ENCODE data around the gene ECE1.
"Not testable (repeated sequence)": the region's sequence is repeated elsewhere in the genome, so short reads cannot be mapped to it uniquely, and the experiment has no call there.

ECE1 gene

DNA sequence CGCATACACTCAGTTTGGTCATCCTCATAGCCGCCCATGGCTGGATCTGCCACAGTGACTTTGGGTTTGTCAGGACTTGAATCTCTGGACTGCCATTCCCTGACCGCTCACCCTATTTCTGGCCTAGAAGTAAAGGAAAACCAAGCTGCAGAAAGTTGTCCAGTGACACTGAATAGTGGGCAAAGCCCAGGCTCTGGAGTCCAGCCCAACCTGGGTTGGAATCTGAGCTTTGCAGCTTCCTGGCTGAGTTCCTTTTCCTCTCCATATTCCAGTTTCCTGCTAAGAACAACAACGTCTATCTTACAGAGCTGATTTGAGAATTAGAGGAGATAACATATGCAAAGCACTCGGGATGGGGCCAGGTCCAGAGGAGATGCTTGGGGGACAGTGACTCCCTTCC lies 98.0 kb downstream of the ECE1 start:
- TF ChIP-seq, protein P1, sequence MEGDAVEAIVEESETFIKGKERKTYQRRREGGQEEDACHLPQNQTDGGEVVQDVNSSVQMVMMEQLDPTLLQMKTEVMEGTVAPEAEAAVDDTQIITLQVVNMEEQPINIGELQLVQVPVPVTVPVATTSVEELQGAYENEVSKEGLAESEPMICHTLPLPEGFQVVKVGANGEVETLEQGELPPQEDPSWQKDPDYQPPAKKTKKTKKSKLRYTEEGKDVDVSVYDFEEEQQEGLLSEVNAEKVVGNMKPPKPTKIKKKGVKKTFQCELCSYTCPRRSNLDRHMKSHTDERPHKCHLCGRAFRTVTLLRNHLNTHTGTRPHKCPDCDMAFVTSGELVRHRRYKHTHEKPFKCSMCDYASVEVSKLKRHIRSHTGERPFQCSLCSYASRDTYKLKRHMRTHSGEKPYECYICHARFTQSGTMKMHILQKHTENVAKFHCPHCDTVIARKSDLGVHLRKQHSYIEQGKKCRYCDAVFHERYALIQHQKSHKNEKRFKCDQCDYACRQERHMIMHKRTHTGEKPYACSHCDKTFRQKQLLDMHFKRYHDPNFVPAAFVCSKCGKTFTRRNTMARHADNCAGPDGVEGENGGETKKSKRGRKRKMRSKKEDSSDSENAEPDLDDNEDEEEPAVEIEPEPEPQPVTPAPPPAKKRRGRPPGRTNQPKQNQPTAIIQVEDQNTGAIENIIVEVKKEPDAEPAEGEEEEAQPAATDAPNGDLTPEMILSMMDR (IDR thresholded peaks at IDR 0.05; ENCODE audit: low read depth, low read length): no peak
- H3K4me3 ChIP-seq (replicated peaks in 1 of 2; ENCODE audit: low read depth in 2 of 2, low read length in 2 of 2): no peak overlapping the region
- DNase-seq (ENCODE audit: low read depth in 2 of 2): peak in 1 of 2 donors; percentile 50

DNA sequence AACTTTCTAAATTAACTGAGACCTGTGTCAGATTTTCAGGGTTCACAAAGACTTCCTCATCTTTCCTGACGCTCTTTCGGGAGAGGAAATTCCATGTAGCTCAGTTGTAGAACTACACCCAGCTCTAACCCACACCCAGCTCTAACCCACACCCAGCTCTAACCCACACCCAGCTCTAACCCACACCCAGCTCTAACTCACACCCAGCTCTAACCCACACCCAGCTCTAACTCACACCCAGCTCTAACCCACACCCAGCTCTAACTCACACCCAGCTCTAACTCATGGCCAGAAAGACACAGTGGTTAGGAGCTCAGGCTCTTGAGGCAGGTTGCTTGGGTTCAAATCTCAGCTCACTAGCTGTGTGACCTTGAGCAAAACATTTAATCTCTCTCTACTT lies 99.5 kb downstream of the ECE1 start:
- not testable (repeated sequence) for H3K4me3 ChIP-seq (replicated peaks in 1 of 2; ENCODE audit: low read depth in 2 of 2, low read length in 2 of 2); DNase-seq (ENCODE audit: low read depth in 2 of 2)

DNA sequence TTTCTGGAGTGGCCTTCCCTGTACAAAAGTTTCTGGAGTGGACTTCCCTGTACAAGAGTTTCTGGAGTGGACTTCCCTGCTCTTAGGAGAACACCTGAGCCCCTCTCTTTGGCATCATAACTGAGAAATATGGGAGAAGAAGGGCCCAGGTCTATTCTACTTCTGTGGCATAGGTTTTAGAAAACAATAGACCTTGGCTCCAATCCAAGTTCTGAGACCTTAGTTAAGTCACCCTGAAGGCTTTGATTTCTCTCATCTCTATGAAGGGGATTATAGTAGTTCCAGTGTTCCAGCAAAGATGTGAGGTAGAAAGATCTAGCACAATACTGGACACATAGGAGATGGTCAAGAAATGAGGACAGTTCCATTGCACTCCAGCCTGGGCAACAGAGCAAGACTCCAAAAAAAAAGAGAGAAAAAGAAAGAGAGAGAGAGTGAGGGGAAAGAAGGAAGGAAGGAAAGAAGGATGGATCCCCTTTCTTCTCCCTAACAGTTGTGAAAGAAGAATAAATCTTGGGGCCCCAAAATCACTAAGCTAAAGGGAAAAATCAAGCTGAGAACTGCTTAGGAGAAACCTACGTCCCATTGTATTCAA lies 100.3 kb downstream of the ECE1 start:
- no peak for DNase-seq (ENCODE audit: low read depth in 2 of 2)
- H3K4me3 ChIP-seq (replicated peaks in 1 of 2; ENCODE audit: low read depth in 2 of 2, low read length in 2 of 2): no peak overlapping the region
- TF ChIP-seq, protein P1 (IDR thresholded peaks at IDR 0.05; ENCODE audit: low read depth, low read length): no peak

DNA sequence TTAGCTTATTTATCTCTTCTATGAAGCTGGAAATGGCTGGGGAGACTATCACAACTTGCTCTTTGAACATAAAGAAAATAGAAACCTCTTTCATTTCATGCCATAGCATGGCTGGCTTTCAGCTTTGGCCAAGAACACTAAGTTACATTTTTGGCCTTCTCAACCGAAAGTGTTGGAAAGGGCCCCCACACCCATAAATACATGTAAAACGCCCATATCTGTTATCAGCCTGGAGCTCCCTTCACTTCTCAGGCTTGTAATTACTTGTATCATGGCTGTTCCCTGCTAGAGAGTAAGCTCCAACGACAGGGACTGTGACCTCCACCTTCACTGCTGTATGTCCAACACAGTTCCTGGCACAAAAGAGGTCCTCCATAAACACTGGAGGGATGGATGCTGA lies 100.8 kb downstream of the ECE1 start:
- no peak for DNase-seq (ENCODE audit: low read depth in 2 of 2)
- H3K4me3 ChIP-seq (replicated peaks in 1 of 2; ENCODE audit: low read depth in 2 of 2, low read length in 2 of 2): no peak overlapping the region
- TF ChIP-seq, protein P1 (IDR thresholded peaks at IDR 0.05; ENCODE audit: low read depth, low read length): no peak

DNA sequence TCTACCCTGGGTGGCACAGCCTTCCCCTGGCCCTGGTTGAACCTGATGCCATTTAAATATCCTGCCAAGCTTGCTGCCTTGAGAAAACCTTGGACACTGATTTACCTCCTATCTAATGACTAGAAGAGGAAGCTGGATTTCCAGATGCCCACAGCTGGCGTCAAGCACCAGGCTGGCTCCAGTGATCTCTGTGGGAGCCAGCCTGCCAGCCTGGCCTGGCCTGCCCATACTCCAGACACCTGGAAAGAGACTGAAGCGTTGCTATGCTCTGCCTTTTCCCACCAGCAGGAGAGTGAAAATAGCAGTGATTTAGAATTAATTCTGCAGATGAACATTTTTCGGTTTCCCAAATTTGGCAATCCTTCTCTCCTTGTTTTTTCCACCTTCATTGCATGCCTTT lies 102.0 kb downstream of the ECE1 start:
- DNase-seq (ENCODE audit: low read depth in 2 of 2): no peak
- TF ChIP-seq, protein P1 (IDR thresholded peaks at IDR 0.05; ENCODE audit: low read depth, low read length): no peak
- H3K4me3 ChIP-seq (replicated peaks in 1 of 2; ENCODE audit: low read depth in 2 of 2, low read length in 2 of 2): no peak overlapping the region

DNA sequence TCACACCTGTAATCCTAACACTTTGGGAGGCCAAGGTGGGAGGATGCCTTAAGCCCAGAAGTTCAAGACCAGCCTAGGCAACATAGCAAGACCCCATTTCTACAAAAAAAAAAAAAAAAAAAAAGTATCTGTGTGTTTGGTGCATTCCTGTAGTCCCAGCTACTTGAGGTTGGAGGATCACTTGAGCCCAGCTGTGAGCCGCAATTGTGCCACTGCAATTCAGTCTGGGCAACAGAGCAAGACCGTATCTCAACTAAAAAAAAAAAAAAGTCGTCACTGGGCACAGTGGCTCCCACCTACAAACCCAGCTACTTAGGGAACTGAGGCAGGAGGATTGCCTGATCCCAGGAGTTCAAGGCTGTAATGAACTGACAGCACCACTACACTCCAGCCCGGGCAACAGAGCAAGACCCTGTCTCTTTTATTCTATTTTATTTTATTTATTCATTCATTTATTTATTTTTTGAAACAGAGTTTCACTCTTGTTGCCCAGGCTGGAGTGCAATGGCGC lies 105.0 kb downstream of the ECE1 start:
- H3K4me3 ChIP-seq (replicated peaks in 1 of 2; ENCODE audit: low read depth in 2 of 2, low read length in 2 of 2): no peak overlapping the region
- DNase-seq (ENCODE audit: low read depth in 2 of 2): no peak
- TF ChIP-seq, protein P1 (IDR thresholded peaks at IDR 0.05; ENCODE audit: low read depth, low read length): no peak

DNA sequence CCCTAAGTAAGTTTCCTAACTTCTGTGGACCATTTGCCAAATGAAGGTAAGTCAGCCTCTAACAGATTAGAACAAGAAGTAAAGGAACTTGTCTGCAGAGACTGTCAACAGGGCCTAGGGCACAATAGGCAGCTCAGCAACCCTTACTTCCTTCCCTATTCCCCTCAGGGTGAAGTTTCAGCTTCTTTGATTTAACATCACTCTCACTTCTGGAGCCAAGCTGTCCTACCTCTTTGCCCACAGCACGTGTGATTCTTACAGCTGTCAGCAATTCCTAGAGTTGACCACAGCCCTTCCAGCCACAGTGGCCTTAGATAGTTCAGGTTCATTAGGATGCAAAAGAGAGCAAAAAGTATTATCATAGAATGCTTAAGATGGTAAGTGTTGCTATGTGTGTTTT lies 106.0 kb downstream of the ECE1 start:
- TF ChIP-seq, protein P1 (IDR thresholded peaks at IDR 0.05; ENCODE audit: low read depth, low read length): no peak
- DNase-seq (ENCODE audit: low read depth in 2 of 2): no peak
- no peak overlapping the region for H3K4me3 ChIP-seq (replicated peaks in 1 of 2; ENCODE audit: low read depth in 2 of 2, low read length in 2 of 2)
